ENCODE results near the gene AHNAK2.

Gene AHNAK2

DNA sequence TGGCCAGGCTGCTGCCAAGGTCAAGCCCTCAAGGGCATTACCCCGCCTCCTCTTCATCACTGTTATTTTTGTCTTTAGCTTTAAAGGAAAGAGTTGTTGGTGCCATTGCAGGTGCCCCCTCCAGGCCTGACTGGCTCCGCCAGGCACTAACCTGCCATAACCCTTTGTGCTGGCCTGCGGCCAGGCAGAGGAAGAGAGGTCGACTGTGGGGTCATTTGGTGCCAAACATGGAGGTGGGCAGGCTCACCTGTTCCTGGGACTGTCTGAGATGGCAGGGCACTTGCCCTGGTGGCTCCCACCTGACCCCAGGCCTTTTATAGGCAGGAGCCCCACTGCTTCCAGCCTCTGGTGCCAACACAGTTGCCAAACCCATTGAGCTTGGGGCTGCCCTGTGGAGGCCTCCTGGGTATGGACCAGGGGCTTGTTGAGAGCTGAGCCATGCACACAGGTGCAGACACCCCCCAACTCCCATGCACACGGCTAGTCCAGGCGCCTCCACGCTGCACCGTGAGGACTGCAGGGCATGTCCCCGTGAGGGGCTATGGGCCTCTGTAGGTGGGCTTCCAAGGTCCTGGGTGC, 82.9 kb downstream of the AHNAK2 start:
- no peak overlapping the region for H3K4me3 ChIP-seq (ENCODE audit: low read depth, low read length)
- ChIA-PET CTCF (interaction anchor here (0.8 to 4.8 kb wide), 19 partner anchors 8 to 191 kb away, joined by 3 to 59 read pairs (median 6); partner anchors contain the start of gene CLBA1), POLR2A (no interaction called here)
- TF ChIP-seq, protein P1, sequence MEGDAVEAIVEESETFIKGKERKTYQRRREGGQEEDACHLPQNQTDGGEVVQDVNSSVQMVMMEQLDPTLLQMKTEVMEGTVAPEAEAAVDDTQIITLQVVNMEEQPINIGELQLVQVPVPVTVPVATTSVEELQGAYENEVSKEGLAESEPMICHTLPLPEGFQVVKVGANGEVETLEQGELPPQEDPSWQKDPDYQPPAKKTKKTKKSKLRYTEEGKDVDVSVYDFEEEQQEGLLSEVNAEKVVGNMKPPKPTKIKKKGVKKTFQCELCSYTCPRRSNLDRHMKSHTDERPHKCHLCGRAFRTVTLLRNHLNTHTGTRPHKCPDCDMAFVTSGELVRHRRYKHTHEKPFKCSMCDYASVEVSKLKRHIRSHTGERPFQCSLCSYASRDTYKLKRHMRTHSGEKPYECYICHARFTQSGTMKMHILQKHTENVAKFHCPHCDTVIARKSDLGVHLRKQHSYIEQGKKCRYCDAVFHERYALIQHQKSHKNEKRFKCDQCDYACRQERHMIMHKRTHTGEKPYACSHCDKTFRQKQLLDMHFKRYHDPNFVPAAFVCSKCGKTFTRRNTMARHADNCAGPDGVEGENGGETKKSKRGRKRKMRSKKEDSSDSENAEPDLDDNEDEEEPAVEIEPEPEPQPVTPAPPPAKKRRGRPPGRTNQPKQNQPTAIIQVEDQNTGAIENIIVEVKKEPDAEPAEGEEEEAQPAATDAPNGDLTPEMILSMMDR (IDR thresholded peaks at IDR 0.05; ENCODE audit: insufficient read depth, low read length, missing control alignments): no peak
- no peak for DNase-seq (ENCODE audit: low read depth, low spot score)

DNA sequence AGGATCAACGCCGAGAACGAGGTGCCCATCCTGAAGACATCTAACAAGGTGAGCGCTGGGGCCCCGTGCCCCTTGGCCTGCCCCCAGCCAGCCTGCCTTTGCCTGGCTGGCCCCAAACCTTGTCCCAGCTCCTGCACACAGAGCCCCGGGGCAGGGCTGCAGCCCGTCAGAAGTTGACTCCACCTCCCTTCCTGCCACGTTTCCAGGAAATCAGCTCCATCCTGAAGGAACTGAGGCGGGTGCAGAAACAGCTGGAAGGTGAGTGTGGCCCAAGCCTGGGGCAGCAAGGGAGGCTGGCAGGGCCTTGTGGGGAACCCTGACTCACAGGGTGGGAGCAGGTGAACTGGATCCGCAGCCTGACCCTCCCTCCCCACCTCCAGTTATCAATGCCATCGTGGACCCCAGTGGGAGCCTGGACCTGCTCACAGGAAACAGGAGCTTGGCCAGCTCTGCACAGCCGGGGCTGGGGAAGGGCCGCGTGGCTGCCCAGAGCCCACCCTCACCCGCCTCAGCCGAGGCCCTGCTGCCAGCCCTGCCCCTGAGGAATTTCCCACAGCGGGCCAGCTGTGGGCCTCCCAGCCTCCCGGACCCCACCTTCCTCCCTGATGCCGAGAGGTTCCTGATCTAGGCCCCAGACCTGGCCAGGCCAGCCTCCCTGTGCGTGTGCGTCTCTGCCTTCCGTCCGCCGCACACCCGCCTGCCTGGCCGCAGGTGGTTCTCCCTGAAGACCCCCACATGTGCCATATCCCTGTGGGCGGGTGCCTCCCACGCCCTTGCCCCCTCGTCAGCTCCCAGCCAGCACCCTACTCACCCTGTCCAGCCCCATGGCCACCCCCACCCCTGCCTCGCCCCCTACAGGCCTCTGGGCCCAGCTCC, 83.6 kb downstream of the AHNAK2 start:
- ChIA-PET CTCF (interaction anchor here (0.9 to 4.8 kb wide), 8 partner anchors 18 to 192 kb away, joined by 3 to 59 read pairs (median 12); no protein-coding TSS in a partner anchor), POLR2A (no interaction called here)
- DNase-seq (ENCODE audit: low read depth, low spot score): no peak
- TF ChIP-seq, protein P1 (IDR thresholded peaks at IDR 0.05; ENCODE audit: insufficient read depth, low read length, missing control alignments): no peak
- no peak overlapping the region for H3K4me3 ChIP-seq (ENCODE audit: low read depth, low read length)

DNA sequence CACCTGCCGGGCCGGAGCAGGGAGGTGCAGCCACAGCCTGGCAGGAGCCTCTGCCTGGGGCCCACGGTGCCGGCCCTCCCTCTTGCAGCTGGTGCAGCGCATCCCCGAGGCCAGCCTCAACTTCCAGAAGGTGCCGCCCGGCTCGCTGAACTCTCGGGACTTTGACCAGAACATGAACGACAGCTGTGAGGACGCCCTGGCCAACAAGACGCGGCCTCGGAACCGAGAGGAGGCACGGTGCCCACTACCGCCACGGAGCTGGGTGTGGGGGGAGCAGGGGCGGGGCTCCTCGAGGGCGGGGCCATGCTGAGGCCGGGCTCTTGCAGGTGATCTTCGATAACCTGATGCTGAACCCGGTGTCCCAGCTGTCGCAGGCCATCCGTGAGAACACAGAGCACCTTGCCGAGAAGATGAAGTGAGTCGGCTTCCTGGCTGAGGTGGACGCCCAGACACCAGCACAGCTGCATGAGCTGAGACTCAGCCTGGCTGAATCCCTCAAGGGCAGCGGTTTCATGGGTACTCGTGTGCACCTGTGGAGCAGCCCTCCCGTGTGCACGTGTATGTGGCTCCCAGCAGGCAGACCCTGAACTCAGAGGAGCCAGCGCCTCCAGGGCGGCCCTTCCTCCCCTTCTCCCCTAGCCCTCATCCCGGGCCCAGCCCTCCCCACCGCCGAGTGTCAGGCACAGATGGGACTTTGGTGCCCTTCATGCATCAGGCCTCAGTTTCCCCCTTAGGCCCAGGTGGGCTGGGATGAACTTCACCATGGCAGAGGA, 84.6 kb downstream of the AHNAK2 start:
- TF ChIP-seq, protein P1 (IDR thresholded peaks at IDR 0.05; ENCODE audit: insufficient read depth, low read length, missing control alignments): no peak
- POLR2A ChIA-PET: no interaction called here
- DNase-seq (ENCODE audit: low read depth, low spot score): no peak
- no peak overlapping the region for H3K4me3 ChIP-seq (ENCODE audit: low read depth, low read length)
- CTCF ChIA-PET: interaction anchor here (2.0 to 4.8 kb wide), 5 partner anchors 18 to 193 kb away, joined by 6 to 59 read pairs (median 27); no protein-coding TSS in a partner anchor

DNA sequence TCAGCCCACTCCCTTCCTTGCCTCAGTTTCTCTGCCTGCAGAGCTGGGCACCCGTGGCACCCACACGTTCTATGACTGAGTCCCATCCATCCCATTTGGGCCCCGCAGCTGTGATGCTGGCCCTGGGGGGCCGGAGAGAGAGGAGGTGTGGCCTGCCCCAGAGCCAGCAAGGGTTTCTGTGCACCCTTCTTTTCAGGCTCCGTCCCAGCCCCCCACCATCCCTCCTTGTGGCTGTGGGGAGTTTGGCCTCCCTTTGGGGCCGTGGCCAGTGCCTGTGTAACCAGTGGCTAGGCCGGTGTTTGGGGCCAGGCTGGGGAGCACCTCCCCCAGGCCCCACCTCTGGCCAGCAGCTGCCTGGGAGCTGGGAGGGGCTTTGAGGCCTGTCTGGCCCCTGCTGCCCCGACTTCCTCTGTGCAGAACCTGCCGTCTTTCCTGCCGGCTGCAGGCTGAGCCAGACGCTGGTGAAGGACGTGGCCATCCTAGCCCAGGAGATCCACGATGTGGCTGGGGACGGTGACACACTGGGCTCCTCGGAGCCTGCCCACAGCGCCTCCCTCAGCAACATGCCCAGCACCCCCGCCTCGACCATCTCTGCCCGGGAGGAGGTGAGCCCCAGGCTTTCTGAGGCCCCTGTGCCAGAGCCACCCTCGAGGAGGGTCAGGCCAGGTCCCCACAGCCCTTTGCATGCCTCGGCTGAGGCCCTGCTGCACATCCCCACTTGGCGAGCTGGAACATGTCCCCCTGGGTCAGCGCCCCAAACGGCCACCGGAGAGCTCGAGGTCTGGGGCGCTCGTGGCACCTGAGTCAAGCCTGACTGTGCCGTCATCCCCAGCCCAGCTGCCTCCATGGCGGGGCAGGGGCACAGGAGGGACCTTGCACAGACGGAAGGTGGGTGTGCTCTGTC, 85.4 kb downstream of the AHNAK2 start:
- ChIA-PET CTCF (interaction anchor here (1.0 to 4.8 kb wide), 4 partner anchors 81 to 154 kb away, joined by 3 to 59 read pairs (median 16); no protein-coding TSS in a partner anchor), POLR2A (no interaction called here)
- H3K4me3 ChIP-seq (ENCODE audit: low read depth, low read length): no peak overlapping the region
- TF ChIP-seq, protein P1 (IDR thresholded peaks at IDR 0.05; ENCODE audit: insufficient read depth, low read length, missing control alignments): no peak
- DNase-seq (ENCODE audit: low read depth, low spot score): no peak

DNA sequence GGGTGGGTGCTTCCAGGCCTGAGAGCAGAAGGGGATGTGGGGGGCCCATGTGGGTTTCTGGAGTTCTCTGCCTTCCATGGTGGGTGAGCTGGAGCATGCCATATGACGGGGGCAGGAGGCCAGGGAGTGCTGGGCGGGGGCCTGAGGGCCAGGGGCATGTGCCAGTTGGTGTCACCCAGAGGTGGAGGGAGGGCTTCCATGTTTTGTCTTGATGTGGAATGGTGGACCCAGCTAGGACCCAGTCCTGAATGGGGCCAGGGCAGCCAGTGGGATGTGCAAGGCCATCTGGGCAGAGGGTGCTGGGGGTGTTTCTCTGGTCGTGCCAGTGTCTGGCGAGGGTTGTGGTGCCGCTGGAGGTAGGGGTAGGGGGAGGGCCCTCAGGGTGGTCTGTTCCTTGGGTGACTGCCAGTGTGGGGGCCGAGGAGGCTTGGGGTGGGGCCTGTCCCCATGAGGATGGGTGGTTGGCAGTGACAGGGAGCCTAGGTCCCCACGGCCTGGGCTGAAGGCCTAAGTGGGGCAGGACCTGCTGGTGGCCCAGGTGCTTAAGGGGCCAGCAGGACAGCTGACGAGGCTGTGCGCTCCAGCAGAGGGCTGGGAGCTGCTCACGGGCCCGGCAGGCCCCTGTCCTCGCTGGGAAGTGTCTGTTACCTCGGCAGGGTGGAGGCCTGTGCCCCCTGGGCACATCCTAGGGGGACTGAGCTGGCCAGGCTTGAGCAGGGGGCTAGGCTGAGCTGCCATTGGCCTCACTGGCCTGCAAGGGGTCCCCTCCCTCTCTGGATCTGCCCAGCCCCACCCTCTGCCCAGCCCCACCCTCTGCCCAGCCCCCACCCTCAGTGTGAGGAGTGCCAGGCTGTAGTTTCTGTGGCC, 86.3 kb downstream of the AHNAK2 start:
- TF ChIP-seq, protein P1 (IDR thresholded peaks at IDR 0.05; ENCODE audit: insufficient read depth, low read length, missing control alignments): no peak
- ChIA-PET POLR2A (no interaction called here), CTCF (interaction anchor here (1.0 kb wide), 2 partner anchors 153 to 154 kb away, joined by 3 read pairs; no protein-coding TSS in a partner anchor)
- no peak for DNase-seq (ENCODE audit: low read depth, low spot score)
- H3K4me3 ChIP-seq (ENCODE audit: low read depth, low read length): no peak overlapping the region
